HepG2 (cell line): ENCODE data around the gene ABHD15. TPM values are rescaled to one million over a fixed set of nuclear protein-coding genes. Genes with fewer than 3 reads are reported as not detected.

Experiments used
- HOXA9 ChIP-seq: sonication (generic); formaldehyde crosslinking; IDR thresholded peaks from 2 replicates; pipeline ENCODE4 v1.8.1; 2022; ENCODE audit warnings: missing genetic modification reagents, mild to moderate bottlenecking, moderate library complexity, borderline replicate concordance
- IRX3 ChIP-seq: sonication (generic); formaldehyde crosslinking; IDR thresholded peaks from 2 replicates; pipeline ENCODE4 v1.8.1; 2023; ENCODE audit warnings: mild to moderate bottlenecking, low read depth, missing genetic modification reagents, borderline replicate concordance
- KAT7 ChIP-seq: IDR thresholded peaks from 2 replicates; pipeline ENCODE4 v1.6.1; 2018; ENCODE audit warnings: borderline replicate concordance, missing compliant biosample characterization
- KDM5A ChIP-seq: fragments of 200-600 bp; sonication (generic); IDR thresholded peaks from 2 replicates; pipeline ENCODE4 v1.7.0; 2018; ENCODE audit warnings: antibody characterized with exemption, mild to moderate bottlenecking, low read length, borderline replicate concordance
- KLF6 ChIP-seq: IDR thresholded peaks from 2 replicates; pipeline ENCODE4 v1.8.0; 2016; ENCODE audit warnings: missing biosample characterization, missing genetic modification reagents
- NFYB ChIP-seq: sonication (generic); formaldehyde crosslinking; IDR thresholded peaks from 2 replicates; pipeline ENCODE4 v1.4.0; 2020; ENCODE audit warnings: missing genetic modification reagents
- POLR2A ChIP-seq, 2 experiments: IDR thresholded peaks; 2 replicates each; pipeline ENCODE4 v1.6.1; 2011; ENCODE audit warnings: low read depth in 2 of 2, low read length in 2 of 2, mild to moderate bottlenecking in 1 of 2, moderate library complexity in 1 of 2; ENCODE audit not compliant: insufficient read depth in 1 of 2
- REPIN1 ChIP-seq: sonication (generic); formaldehyde crosslinking; IDR thresholded peaks from 2 replicates; pipeline ENCODE4 v1.8.0; 2022; ENCODE audit warnings: missing genetic modification reagents, low read depth, mild to moderate bottlenecking, borderline replicate concordance
- SP140L ChIP-seq: sonication (generic); formaldehyde crosslinking; IDR thresholded peaks from 2 replicates; pipeline ENCODE4 v1.4.0; 2020; ENCODE audit warnings: missing genetic modification reagents, borderline replicate concordance
- TBX3 ChIP-seq: fragments of 450-650 bp; IDR thresholded peaks from 2 replicates; pipeline ENCODE4 v1.6.1; 2017; ENCODE audit warnings: antibody characterized with exemption, mild to moderate bottlenecking, inconsistent platforms, borderline replicate concordance
- TCF7 ChIP-seq: sonication (generic); IDR thresholded peaks from 2 replicates; pipeline ENCODE4 v1.6.1; 2016; ENCODE audit warnings: antibody characterized with exemption, low read depth
- WIZ ChIP-seq: sonication (generic); formaldehyde crosslinking; IDR thresholded peaks from 2 replicates; pipeline ENCODE4 v1.5.1; 2020; ENCODE audit warnings: mild to moderate bottlenecking, missing genetic modification reagents
- ZIK1 ChIP-seq: sonication (generic); formaldehyde crosslinking; IDR thresholded peaks from 2 replicates; pipeline ENCODE4 v1.5.0; 2020; ENCODE audit warnings: mild to moderate bottlenecking, low read depth, missing genetic modification reagents, borderline replicate concordance
- ZNF180 ChIP-seq: sonication (generic); formaldehyde crosslinking; IDR thresholded peaks from 2 replicates; pipeline ENCODE4 v1.4.0; 2020; ENCODE audit warnings: low read depth, missing genetic modification reagents, borderline replicate concordance
- ZNF232 ChIP-seq: sonication (generic); formaldehyde crosslinking; IDR thresholded peaks from 2 replicates; pipeline ENCODE4 v1.4.0; 2020; ENCODE audit warnings: missing genetic modification reagents, borderline replicate concordance
- ZNF274 ChIP-seq: sonication (generic); formaldehyde crosslinking; IDR thresholded peaks from 2 replicates; pipeline ENCODE4 v1.5.1; 2020; ENCODE audit warnings: mild to moderate bottlenecking, missing genetic modification reagents
- ZNF280D ChIP-seq: sonication (generic); formaldehyde crosslinking; IDR thresholded peaks from 2 replicates; pipeline ENCODE4 v1.5.1; 2020; ENCODE audit warnings: mild to moderate bottlenecking, missing genetic modification reagents
- ZNF503 ChIP-seq: sonication (generic); formaldehyde crosslinking; IDR thresholded peaks from 2 replicates; pipeline ENCODE4 v1.4.0; 2020; ENCODE audit warnings: missing genetic modification reagents
- ZNF552 ChIP-seq: sonication (generic); formaldehyde crosslinking; IDR thresholded peaks from 2 replicates; pipeline ENCODE4 v1.9.0; 2022; ENCODE audit warnings: missing genetic modification reagents, mild to moderate bottlenecking, borderline replicate concordance
- ZNF781 ChIP-seq: sonication (generic); formaldehyde crosslinking; IDR thresholded peaks from 2 replicates; pipeline ENCODE4 v1.5.1; 2020; ENCODE audit warnings: borderline replicate concordance, mild to moderate bottlenecking, missing genetic modification reagents; ENCODE audit errors: not compliant biosample characterization
- ZNF784 ChIP-seq: sonication (generic); formaldehyde crosslinking; IDR thresholded peaks from 2 replicates; pipeline ENCODE4 v1.5.1; 2020; ENCODE audit warnings: missing genetic modification reagents, mild to moderate bottlenecking, borderline replicate concordance
- ZNF891 ChIP-seq: sonication (generic); formaldehyde crosslinking; IDR thresholded peaks from 2 replicates; pipeline ENCODE4 v1.5.0; 2020; ENCODE audit warnings: mild to moderate bottlenecking, missing genetic modification reagents
- polyA plus RNA-seq, 8 experiments: library from polyadenylated mRNA; depleted of rRNA in 3 of 8; stranded (reverse) in 7 of 8; unstranded in 1 of 8; fragments of >200 nt; fragmentation: Illumina TruSeq in 4 of 8; extraction: Trizol in 4 of 8; gene quantifications; 2 replicates each; pipeline versions ENCODE4 v1.2.1 to v1.2.3, GENCODE V29; 2011 to 2016; ENCODE audit warnings: low read depth in 4 of 8, missing spikeins in 1 of 8, mixed read lengths in 1 of 8; ENCODE audit not compliant: insufficient read depth in 1 of 8
- total RNA-seq, 5 experiments: library from RNA; depleted of rRNA; stranded (reverse); fragments of >200 nt; fragmentation: Illumina TruSeq; extraction: Trizol; gene quantifications; 2 replicates each; pipeline ENCODE4 v1.2.3, GENCODE V29; 2016; ENCODE audit warnings: low read depth in 1 of 5
- TF ChIP-seq, protein P1 (sequence below): fragments of 450-650 bp; IDR thresholded peaks from 2 replicates; pipeline ENCODE4 v1.6.1; 2017

ABHD15 gene
- total and polyA plus RNA-seq, 2 of the 13 experiments (the other 11 are each of a cell fraction or from before 2014, with no cell fraction given): 2.4 to 7.7 TPM

DNA sequence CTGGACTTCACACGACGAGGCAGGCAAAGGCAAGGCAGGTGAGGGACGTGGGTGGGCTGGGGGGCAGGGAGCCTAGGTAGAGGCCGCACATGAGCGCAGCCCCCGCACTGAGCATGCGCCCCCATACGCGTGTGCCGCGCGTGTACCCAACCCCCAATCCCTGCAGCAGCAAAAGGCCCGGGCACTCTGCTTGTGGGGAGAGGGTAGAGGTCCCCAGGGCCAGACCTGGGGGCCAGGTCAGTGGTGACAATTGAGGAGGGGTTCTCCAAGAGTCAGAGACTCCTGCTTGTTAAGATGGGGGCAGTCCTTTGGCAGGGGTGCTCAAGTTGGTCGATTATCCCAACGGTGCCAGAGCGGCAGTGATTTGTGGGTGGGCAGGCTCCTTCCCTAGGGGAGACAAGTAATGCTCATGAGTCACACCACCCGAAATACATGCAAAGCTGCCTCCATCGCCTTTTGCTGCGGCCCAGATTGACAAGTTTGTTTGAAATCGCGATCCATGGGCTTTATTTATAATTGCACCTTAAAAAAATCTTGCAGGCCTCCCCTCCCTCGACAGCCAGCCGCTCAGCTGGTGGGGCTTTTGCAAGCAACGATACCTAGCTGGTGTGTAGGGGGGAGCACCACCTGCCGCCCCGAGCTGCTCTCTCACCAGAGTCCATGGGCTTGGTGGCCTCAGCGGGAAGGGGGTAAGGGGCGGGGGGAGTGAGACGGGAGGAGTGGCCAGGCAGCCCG lies 23.7 kb upstream of the ABHD15 start (continued):
- TF ChIP-seq WIZ (CRISPR knock-in tag) (no peak), ZNF552 (no peak), NFYB (no peak), ZNF280D (CRISPR knock-in tag) (peak; percentile 17; the same call in 1 of the 2 replicates), ZNF503 (0 out of 2 replicates have a peak, but pooled peaks have one; percentile 48), ZNF781 (CRISPR knock-in tag) (no peak), ZNF180 (CRISPR knock-in tag) (peak; percentile 40; the same call in 1 of the 2 replicates), KLF6 (CRISPR knock-in tag) (no peak), POLR2A (IDR thresholded peaks at IDR 0.05; ENCODE audit: insufficient read depth in 1 of 2, low read depth in 2 of 2, low read length in 2 of 2) (peak in 1 of 2 experiments; percentile 46; a peak in 2 of 4 replicates), ZNF232 (CRISPR knock-in tag) (peak; percentile 72; the same call in 1 of the 2 replicates), ZNF784 (CRISPR knock-in tag) (no peak), KDM5A (no peak), HOXA9 (CRISPR knock-in tag) (peak; percentile 78; the same call in 1 of the 2 replicates), KAT7 (CRISPR knock-in tag) (peak; percentile 10; the same call in 1 of the 2 replicates), TBX3 (no peak), ZNF274 (CRISPR knock-in tag) (no peak), ZNF891 (CRISPR knock-in tag) (no peak; the same call in 1 of the 2 replicates), REPIN1 (CRISPR knock-in tag) (no peak), ZIK1 (CRISPR knock-in tag) (no peak), TCF7 (no peak), IRX3 (CRISPR knock-in tag) (0 out of 2 replicates have a peak, but pooled peaks have one; percentile 18), SP140L (no peak)
- TF ChIP-seq, protein P1, sequence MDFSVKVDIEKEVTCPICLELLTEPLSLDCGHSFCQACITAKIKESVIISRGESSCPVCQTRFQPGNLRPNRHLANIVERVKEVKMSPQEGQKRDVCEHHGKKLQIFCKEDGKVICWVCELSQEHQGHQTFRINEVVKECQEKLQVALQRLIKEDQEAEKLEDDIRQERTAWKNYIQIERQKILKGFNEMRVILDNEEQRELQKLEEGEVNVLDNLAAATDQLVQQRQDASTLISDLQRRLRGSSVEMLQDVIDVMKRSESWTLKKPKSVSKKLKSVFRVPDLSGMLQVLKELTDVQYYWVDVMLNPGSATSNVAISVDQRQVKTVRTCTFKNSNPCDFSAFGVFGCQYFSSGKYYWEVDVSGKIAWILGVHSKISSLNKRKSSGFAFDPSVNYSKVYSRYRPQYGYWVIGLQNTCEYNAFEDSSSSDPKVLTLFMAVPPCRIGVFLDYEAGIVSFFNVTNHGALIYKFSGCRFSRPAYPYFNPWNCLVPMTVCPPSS: no peak
